ENCODE measurements around the gene CCDC9.

Gene CCDC9

GRCh38 chr19:47255879-47256692 is at the start of gene CCDC9:
TSS of gene CCDC9 (plus strand) at chr19:47256525. CDS start at chr19:47258401, 1,876 bp downstream.
- peak; percentile 74 for DNase-seq (ENCODE audit: low read depth)

GRCh38 chr19:47209319-47210179 is 46.8 kb upstream of the CCDC9 start:
- no peak for DNase-seq (ENCODE audit: low read depth)

DNA sequence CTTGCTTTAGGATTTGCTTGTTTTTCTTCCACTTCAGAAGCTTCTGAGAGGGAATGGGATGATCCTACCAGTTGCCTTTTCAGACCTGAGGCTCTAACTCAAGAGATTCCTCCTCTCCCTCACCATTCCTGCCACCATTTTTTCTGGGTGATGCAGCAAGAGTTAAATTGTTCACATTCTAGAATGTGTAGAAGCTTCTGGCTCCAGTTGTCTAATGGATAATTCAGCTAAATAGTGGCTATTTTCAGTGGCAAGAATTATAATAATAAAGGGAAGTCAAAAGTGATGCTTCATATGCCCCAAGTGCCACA is 46.2 kb upstream of the CCDC9 start:
- no peak for DNase-seq (ENCODE audit: low read depth)

DNA sequence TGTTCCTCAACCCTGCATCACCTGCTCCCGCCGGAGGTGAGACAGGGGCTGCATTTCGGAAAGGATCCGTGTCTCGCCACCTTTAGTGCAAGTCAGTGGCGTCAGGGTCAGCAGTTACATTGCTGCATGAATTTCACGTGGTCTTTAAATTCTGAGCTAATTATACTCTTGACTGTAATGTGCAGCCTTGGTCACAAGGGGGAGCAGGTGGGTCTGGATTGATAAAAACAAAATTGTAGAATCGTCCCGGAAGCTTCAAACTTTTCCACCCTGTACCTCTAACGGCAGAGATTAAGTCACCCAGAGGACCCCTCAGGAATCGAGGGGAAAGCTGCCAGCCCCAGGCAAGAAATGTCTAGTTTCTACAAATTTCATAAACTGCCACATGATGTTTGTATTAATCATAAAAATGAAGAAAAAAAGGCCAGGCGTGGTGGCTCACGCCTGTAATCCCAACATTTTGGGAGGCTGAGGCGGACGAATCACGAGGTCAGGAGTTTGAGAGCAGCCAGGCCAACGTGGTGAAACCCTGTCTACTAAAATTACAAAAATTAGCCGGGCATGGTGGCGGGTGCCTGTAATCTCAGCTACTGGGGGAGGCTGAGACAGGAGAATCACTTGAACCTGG is 45.5 kb upstream of the CCDC9 start:
- DNase-seq (ENCODE audit: low read depth): peak; percentile 45

DNA sequence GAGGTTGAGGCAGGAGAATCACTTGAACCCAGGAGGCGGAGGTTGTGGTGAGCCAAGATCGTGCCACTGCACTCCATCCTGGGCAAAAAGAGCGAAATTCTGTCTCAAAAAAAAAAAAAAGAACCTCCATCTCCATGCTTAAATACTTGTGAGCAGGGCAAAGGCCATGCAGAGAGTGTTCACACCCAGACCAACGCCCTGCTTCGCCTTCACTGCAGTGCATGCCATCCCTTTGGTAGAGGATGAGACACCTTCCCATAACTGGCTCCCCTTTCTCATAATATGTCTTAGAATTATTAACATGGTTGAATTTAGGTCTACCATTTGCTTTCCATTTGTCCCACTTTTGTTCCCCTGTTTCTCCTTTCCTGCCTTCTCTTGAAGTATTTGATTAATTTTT is 40.7 kb upstream of the CCDC9 start:
- DNase-seq (ENCODE audit: low read depth): no peak

DNA sequence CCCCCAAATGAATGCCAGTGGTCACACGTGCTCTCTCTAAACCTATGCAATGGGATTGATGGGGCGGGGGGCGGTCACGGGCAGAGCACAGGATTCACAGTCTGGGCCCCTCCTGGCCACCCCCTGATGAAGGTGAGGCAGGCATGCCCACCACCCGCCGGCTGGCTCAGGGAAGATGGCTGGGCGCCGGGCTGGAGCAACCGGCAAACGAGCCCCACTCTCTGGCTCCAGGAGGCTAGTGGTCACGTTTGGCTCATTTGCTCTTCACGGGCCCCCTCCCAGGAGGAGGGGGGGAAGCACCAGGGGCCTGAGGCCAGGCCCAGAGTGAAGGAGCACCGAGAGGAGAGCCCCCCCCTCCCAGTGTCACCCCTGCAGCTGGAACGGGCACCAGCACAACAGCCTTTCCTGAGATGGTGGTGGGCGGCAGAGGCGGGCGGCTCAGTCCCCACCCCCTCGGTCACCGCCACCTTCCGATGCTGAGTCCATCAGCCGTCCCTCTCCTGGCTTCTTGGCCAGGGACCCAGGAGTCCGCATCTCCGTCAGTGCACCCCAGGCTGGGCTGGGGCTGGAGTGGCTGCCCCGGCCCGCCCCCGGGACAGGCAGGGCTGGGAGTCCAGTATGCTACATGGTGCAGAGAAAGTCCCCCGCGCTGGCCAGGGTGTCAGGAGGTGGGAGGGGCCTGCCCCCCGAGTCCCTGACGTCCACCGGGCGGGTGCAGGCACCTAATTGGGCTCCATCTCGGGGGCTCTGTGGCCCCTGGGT is 35.1 kb upstream of the CCDC9 start:
- no peak for DNase-seq (ENCODE audit: low read depth)

GRCh38 chr19:47221890-47222289 is 34.4 kb upstream of the CCDC9 start:
- DNase-seq (ENCODE audit: low read depth): no peak

DNA sequence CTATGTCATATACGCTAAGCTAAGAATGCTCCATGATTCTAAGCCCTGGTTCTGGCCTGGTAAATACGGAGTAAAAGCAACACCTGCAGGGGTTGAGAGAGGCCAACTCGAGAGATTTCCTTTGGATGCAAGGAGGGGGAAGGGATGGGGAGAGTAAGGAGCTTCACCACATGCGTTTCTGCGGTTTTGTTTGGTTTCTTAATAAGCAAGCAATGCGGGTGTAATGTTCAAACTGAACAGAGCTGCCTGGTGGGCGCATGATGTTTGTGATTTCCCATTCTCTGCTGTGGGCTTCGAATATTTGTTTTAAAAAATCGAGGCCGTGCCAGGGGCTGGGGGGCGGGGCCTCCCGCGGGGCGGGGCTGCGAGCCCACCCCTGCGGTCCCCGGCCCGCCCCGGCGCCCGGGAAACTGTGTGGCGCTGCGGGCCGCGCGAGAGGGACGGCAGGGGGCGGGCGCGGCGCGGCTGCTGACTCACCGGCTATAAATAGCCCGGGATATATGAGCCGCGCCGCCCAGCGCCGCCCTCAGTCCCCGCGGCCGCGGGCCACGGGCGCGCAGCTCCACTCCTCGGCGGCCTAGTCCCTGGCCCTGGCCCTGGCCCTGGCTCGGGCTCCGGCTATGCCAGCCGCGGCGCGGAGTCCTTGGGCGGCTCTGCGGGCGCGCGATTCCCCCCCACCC is 30.4 kb upstream of the CCDC9 start:
- DNase-seq (ENCODE audit: low read depth): peak; percentile 55

GRCh38 chr19:47226426-47227351 is 29.6 kb upstream of the CCDC9 start:
- no peak for DNase-seq (ENCODE audit: low read depth)

GRCh38 chr19:47227352-47228167 is 28.8 kb upstream of the CCDC9 start:
- peak; percentile 67 for DNase-seq (ENCODE audit: low read depth)

DNA sequence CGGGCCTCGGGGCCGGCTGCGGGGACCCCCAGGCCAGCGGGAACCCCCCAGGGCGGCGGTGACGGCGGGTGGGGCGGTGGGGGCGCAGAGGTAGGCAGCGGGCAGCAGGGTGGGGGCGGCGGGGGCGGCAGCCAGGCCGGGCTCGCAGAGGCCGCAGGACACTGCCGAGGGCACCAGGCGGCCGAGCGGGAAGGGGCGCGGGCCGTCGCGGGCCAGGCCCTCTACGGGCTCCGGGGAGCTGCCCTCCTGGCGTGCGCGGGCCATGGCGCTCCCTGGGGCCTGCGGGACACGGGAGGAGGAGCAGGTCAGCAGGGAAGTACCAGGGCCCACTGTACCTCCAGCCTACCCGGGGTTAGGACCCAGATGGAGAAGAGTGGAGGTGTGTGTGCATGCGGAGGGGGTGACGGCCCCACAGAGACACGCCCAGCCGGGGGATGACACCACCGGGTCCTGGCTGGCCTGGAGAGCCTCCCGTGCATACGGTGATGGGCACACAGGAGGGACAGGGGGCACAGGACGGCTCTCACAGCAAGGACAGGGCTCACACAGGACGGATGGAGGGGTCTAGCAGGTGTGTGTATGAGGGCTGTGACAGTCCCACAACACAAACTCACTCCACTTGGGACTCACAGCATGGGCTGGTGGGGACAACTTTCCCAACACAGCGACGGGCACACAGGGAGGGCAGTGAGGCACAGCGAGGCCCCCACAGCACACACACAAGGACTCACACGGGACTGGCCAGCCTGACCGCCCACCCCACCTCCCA is 28.0 kb upstream of the CCDC9 start:
- no peak for DNase-seq (ENCODE audit: low read depth)

DNA sequence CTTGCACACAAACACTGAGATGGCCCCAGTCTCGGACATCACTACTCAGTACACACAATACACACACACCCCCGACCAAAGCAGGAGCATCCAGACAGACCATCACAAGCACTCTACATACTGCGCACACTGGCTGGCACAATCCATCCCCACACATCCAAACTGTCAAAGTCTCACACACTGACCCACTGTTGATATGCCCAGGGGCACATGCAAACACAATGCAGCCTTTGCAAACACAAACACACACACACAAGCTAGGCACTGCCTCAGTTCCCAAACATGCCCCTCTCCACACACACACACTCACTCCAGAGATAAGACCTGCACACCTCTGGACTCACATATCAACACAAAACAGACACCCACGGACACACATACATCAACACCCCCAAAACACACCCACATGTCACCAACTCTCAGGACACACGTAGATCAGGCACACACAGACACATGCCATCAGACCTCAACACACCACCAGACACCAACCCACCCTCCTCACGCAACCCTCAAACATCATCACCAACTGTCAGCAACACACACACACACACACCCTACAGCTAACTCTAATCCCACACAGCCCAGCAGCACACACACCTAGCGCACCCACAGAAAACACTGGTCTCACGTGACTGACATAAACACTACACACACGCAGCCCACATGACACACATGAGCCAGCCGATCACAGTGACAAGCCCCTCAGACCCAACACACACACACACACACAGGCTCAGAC is 27.2 kb upstream of the CCDC9 start:
- DNase-seq (ENCODE audit: low read depth): no peak

DNA sequence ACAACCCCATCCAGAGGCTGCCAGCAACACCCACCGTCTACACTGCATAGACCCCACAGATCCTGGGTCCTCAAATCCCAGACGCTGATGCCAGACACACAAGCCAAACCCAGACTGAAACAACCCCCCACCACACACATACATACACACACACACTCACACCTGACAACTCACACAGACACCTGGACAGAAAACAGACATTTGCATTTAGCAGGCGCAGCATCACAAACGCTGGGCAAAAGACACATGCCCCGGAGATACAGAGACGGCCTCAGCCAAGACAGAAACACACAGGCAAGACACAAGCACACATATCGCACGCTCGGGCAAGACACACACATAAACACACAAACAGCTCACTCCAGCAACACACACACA is 26.7 kb upstream of the CCDC9 start:
- no peak for DNase-seq (ENCODE audit: low read depth)

DNA sequence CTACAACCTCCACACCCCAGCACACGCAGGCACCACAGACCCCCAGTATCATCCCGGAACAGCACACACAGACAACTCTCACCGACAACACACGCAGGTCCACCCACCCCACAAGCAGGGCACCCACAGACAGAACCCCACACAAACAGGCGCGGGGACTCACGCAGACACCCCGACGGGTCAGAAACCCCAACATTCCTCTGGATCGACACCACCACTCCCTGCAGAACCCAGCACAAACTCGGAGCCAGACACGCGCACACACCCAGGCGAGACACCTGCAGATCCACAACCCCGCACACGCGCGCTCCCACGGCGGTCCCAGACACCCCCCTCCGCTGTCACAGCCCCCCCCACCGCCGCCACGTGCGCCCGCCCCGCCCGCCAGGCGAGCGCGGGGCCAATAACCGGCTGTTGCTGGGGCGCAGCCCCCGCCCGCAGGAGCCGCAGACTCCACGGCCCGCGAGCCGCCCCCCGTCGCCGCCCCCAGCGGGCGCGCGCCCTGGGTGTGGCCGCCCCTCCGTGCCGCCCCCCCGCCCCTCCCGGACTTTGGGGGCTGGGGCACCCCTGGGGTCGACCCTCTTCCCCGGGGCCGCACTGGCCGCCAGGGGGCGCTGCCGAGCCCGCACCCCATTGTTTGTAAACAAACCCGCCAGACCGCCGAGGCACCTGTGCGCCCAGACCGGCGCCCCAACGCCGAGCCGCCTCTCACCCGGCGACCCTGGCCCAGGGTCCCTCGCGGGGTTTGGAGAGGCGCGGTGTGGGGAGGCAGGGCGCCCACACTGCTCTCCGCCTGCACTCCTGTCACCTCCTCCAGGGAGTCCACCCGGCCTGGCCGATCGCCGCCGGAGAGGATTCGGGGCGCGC is 26.0 kb upstream of the CCDC9 start:
- no peak for DNase-seq (ENCODE audit: low read depth)

GRCh38 chr19:47230921-47231214 is 25.5 kb upstream of the CCDC9 start, which contains the start of gene BBC3:
TSS of gene BBC3 (minus strand) at chr19:47231199. CDS start at chr19:47228431, 2,768 bp downstream.
- no peak for DNase-seq (ENCODE audit: low read depth)

GRCh38 chr19:47231215-47232054 is 24.9 kb upstream of the CCDC9 start:
- peak; percentile 51 for DNase-seq (ENCODE audit: low read depth)
